ENCODE measurements around the gene ABCC1. TPM values are rescaled to one million over a fixed set of nuclear protein-coding genes. Genes with fewer than 3 reads are reported as not detected.
A peak's percentile ranks its signal among the peaks of the same experiment; 100 is the strongest.

ABCC1 gene
- total RNA-seq, 1 experiment from 2014 or later = 139 TPM

DNA sequence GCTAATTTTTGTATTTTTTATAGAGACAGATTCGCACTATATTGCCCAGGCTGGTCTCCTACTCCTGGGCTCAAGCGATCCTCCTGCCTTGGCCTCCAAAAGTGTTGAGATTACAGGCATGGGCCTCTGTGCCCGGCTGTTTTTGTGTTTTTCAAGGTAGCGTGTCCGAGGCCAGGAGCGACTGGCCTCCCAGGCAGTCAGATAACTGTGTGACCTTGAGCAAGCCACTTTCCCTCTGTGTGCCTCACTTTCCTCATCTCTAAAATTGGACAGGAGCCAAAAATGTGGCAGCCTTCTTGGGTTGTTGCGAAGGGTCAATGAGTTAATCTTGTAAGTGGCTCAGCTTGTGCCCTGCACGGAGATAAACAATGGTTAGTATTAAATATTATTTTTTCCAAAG lies 2.4 kb downstream of the ABCC1 start:
- peaks cover 32% of the 10 kb centered on the region for H3K4me1 ChIP-seq (replicated peaks; ENCODE audit: insufficient read depth)
- ChIA-PET POLR2A (ENCODE audit: unreplicated experiment) (interaction anchor here (0.6 to 0.7 kb wide), 2 partner anchors 65 to 77 kb away, joined by 3 read pairs; no protein-coding TSS in a partner anchor), CTCF (no interaction called here)
- no peak overlapping the region for H2AFZ ChIP-seq
- H4K20me1 ChIP-seq (ENCODE audit: insufficient read depth) = peaks cover 51% of the 10 kb centered on the region
- peak overlapping the region; percentile 100 for H3K4me2 ChIP-seq
- H3K27me3 ChIP-seq (ENCODE audit: insufficient read depth, low read depth) = no peaks in the 10 kb centered on the region
- H3K9me2 ChIP-seq (ENCODE audit: insufficient read depth) = no peaks in the 10 kb centered on the region
- TF ChIP-seq EZH2 (IDR thresholded peaks at IDR 0.05; ENCODE audit: low read depth) = no peak
- TF ChIP-seq, protein P1, sequence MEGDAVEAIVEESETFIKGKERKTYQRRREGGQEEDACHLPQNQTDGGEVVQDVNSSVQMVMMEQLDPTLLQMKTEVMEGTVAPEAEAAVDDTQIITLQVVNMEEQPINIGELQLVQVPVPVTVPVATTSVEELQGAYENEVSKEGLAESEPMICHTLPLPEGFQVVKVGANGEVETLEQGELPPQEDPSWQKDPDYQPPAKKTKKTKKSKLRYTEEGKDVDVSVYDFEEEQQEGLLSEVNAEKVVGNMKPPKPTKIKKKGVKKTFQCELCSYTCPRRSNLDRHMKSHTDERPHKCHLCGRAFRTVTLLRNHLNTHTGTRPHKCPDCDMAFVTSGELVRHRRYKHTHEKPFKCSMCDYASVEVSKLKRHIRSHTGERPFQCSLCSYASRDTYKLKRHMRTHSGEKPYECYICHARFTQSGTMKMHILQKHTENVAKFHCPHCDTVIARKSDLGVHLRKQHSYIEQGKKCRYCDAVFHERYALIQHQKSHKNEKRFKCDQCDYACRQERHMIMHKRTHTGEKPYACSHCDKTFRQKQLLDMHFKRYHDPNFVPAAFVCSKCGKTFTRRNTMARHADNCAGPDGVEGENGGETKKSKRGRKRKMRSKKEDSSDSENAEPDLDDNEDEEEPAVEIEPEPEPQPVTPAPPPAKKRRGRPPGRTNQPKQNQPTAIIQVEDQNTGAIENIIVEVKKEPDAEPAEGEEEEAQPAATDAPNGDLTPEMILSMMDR (conservative IDR thresholded peaks at IDR 0.05) = no peak
- no peak for DNase-seq
- H3K27ac ChIP-seq = peak overlapping the region; percentile 61; the same call in 1 of the 2 replicates
- H3K4me3 ChIP-seq = peak overlapping the region; percentile 96; the same call in 1 of the 2 replicates
- H3K36me3 ChIP-seq (ENCODE audit: low read depth) = no peaks in the 10 kb centered on the region
- no TSS peak for BruUV-seq (replicated peaks)
- no peaks in the 10 kb centered on the region for H3K9me3 ChIP-seq (ENCODE audit: insufficient read depth, low read depth)
- H3F3A ChIP-seq (ENCODE audit: insufficient read depth, low read depth) = peaks cover 30% of the 10 kb centered on the region
- intact Hi-C loops (cut with micrococcal nuclease; ENCODE audit: unreplicated experiment) = no loop called here
- H3K79me2 ChIP-seq (ENCODE audit: low read depth) = peaks cover 78% of the 10 kb centered on the region

DNA sequence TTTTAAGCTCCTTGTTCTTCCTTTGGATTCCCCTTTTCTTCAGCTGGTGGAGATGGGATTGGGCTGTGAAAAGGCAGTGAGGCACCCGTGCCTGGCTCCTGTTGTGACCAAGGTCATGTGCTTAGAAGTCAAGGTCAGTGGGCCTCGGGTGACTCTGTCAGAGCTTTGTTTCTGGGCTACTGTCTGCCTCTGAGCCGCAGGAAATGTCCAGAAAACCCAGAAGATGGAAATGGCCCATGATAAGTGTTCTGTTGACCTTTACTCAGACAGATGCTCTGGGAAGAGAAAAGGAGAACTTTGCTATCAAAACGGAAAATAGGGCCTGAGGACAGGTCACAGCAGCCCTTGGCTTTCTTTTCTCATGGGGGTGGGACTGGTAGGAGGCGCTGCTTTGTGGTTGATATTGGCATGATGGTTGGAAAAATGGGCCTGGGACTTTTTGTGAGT lies 2.9 kb downstream of the ABCC1 start:
- Histone ChIP-seq H4K20me1 (ENCODE audit: insufficient read depth) (peaks cover 53% of the 10 kb centered on the region), H3K4me1 (replicated peaks; ENCODE audit: insufficient read depth) (peaks cover 28% of the 10 kb centered on the region), H3F3A (ENCODE audit: insufficient read depth, low read depth) (peaks cover 25% of the 10 kb centered on the region), H3K9me2 (ENCODE audit: insufficient read depth) (no peaks in the 10 kb centered on the region), H3K79me2 (ENCODE audit: low read depth) (peaks cover 82% of the 10 kb centered on the region), H3K27me3 (ENCODE audit: insufficient read depth, low read depth) (no peaks in the 10 kb centered on the region), H3K36me3 (ENCODE audit: low read depth) (no peaks in the 10 kb centered on the region), H2AFZ (no peak overlapping the region), H3K9me3 (ENCODE audit: insufficient read depth, low read depth) (no peaks in the 10 kb centered on the region), H3K4me3 (peak overlapping the region; percentile 96; the same call in 1 of the 2 replicates), H3K27ac (peak overlapping the region; percentile 61; the same call in 1 of the 2 replicates), H3K4me2 (peak overlapping the region; percentile 100)
- CTCF ChIA-PET = no interaction called here
- no peak for DNase-seq
- BruUV-seq (replicated peaks) = no TSS peak
- POLR2A ChIA-PET (ENCODE audit: unreplicated experiment) = interaction anchor here (0.6 to 0.7 kb wide), 3 partner anchors 65 to 109 kb away, joined by 3 to 8 read pairs (median 3); no protein-coding TSS in a partner anchor
- TF ChIP-seq, protein P1 (conservative IDR thresholded peaks at IDR 0.05) = no peak
- TF ChIP-seq EZH2 (IDR thresholded peaks at IDR 0.05; ENCODE audit: low read depth) = no peak
- intact Hi-C loops (cut with micrococcal nuclease; ENCODE audit: unreplicated experiment) = no loop called here

DNA sequence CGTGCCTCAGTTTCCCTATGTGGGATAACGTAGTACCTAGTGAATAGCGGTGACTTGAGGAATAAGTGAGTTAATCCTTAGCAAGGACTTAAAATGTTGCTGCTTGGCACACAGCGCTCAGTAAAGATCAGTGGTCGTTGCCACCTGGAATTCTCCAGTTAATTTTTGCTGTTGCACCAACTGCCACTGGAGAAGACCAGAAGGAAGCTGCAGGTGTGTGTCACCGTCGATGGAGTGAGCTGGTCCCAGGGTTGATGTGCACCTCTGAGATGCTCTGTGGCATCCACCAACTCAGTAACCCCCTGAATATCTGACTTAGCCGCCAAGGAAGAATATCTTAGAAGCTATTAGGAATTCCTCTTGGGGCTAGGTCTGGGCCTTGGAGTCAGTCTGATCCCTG lies 4.1 kb downstream of the ABCC1 start:
- Histone ChIP-seq H4K20me1 (ENCODE audit: insufficient read depth) (peaks cover 63% of the 10 kb centered on the region), H3K27ac (no peak overlapping the region)

More for the DNA sequence above, 4.1 kb downstream of the ABCC1 start:
- Histone ChIP-seq H3K9me3 (ENCODE audit: insufficient read depth, low read depth) (no peaks in the 10 kb centered on the region), H3K36me3 (ENCODE audit: low read depth) (no peaks in the 10 kb centered on the region), H3K4me1 (replicated peaks; ENCODE audit: insufficient read depth) (peaks cover 19% of the 10 kb centered on the region), H2AFZ (no peak overlapping the region), H3K4me2 (no peak overlapping the region), H3K27me3 (ENCODE audit: insufficient read depth, low read depth) (no peaks in the 10 kb centered on the region), H3K79me2 (ENCODE audit: low read depth) (peaks cover 94% of the 10 kb centered on the region), H3K4me3 (no peak overlapping the region), H3F3A (ENCODE audit: insufficient read depth, low read depth) (peaks cover 15% of the 10 kb centered on the region), H3K9me2 (ENCODE audit: insufficient read depth) (no peaks in the 10 kb centered on the region)
- ChIA-PET POLR2A (ENCODE audit: unreplicated experiment) (interaction anchor here (0.5 to 0.6 kb wide), 2 partner anchors 54 to 79 kb away, joined by 3 to 4 read pairs; no protein-coding TSS in a partner anchor), CTCF (interaction anchor here (0.6 to 0.7 kb wide), 2 partner anchors 72 to 997 kb away, joined by 3 to 8 read pairs; no protein-coding TSS in a partner anchor)
- intact Hi-C loops (cut with micrococcal nuclease; ENCODE audit: unreplicated experiment) = no loop called here
- DNase-seq = no peak
- no TSS peak for BruUV-seq (replicated peaks)
- no peak for TF ChIP-seq EZH2 (IDR thresholded peaks at IDR 0.05; ENCODE audit: low read depth)
- TF ChIP-seq, protein P1 (conservative IDR thresholded peaks at IDR 0.05) = no peak
